HG03159 (cell line): ENCODE data around the gene HSPB8.
"Not testable (repeated sequence)": the region's sequence is repeated elsewhere in the genome, so short reads cannot be mapped to it uniquely, and the experiment has no call there.

ENCODE experiments used
- ATAC-seq: cut with Tn5 transposase; IDR thresholded peaks from one replicate; pipeline ENCODE4 v1.9.1; 2021; ENCODE audit warnings: mild to moderate bottlenecking, moderate library complexity; ENCODE audit not compliant: unreplicated experiment

The HSPB8 gene

GRCh38 chr12:119204671-119205285, 26.0 kb downstream of the HSPB8 start:
- ATAC-seq, result no peak

- ATAC-seq, result no peak
Measured at GRCh38 chr12:119206348-119207062, 27.8 kb downstream of the HSPB8 start.

DNA sequence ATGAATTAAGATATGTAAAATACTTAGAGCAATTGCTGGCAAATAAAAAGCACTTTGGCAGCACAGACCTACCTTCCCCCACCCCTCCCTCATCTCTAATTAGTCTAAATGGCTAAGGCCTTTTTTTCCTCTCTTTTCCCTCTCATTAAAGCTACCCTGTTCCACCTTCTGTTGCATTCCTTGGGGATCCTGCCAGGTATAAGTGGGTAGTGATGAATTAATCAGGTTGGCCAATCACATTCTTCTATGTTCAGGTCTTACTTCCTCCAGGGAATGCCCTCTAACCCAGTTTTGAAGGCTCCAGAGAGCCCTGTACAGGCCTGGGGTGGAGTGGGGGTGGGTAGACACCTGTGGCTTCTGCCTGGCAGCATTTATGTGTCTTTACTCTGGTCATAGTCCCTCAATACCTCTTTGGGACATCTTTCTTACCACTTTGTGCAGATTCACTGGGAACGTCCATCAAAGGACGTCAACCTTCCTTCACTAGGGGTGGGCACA, 28.4 kb downstream of the HSPB8 start:
- ATAC-seq, result no peak

DNA sequence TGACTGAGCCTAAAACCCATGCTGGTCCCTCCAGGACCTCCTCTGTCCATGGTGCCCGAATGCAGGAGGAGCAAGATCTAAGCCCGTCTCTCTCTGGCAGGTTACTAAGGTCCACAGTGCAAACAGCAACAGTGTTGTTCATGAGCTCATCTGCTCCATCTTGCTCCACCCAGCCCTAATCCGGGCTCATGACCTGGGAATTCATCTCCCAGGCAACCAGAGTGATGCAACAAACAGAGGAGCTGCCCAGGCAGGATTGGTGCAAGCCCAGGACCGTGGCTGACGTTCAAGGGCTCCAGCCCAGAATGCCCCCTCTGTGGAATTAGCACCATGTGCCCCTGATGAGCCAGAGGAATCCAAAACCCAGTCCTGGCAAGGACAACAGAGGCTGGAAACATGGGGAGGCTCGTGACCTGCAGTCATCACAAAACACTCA, 29.9 kb downstream of the HSPB8 start:
- ATAC-seq, result no peak

DNA sequence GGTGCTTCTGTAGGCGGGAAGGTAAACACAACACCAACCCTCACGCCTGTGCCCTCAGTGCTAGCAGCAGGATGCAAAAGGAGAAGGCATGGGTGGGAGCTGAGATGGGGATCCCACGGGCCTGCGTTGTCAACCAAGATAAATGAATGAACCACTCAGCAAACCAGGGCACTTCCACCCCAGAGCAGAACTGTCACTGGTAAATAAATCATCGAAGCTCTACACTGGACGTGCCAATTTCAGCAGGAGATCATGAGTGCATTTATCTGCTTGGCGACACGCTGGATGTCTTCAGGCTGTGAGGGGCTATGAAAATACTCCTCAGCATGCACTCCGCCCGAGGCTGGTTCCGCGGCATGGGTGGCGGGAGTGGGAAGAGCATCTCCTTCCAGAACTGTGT, 33.2 kb downstream of the HSPB8 start:
- ATAC-seq, result no peak

DNA sequence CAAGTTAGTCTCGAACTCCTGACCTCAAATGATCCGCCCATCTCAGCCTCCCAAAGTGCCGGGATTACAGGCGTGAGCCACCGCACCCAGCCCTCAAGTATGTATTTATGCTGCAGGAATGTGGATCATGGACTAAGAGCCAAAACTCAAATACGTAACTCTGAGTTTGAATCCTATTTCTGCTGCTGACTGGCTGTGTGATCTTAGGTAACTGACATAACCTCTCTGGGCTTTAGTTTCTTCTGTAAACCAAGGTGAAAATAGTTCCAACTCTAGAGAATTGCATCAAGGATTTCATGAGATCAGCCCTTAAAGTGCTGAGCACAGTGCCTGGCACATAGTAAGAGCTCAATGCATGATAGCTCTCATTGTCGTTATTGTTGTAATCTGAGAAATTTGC, 37.4 kb downstream of the HSPB8 start:
- ATAC-seq, result no peak

DNA sequence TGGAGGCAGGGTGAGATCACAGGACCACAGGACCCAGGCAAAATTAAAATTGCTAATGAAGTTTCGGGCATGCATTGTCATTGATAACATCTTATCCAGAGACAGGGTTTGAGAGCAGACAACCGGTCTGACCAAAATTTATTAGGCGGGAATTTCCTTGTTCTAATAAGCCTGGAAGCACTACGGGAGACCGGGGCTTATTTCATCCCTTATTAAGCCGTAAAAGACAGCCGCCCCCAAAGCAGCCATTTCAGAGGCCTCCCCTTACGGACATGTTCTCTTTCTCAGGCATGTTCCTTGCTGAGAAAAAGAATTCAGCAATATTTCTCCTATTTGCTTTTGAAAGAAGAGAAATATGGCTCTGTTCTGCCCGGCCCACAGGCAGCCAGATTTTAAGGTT, 40.1 kb downstream of the HSPB8 start:
- not testable (repeated sequence) for ATAC-seq

DNA sequence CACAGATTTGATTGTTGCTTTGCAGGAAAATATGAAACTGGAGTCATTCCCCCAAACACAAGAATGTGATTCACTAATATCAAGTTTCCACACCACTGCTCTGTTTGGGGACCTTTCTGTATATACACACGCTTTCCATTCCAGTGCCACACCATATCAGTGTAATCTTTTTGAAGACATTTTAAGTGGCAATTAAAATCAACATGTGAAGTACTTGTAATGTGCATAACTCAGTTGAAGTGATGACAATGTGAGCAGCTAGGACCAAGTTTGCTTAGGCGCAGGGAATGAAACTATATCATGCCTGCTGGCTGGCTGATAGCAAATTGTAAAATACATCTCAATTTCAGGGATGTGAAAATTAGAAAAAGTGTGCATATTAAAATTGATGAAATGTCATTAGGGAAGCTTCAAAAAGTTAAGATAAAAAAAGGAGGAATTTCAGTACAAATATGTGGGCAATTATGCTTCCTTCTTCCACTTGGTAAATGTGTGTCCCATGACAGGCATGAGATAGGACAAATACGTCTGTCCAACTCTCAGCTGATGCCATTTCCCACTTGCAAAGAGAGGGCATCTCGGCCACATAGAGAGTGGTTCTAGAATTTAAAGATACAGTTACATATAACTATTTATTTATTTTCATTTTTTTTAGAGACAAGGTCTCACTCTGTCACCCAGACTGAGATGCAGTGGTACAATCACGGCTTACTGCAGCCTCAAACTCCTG, 43.7 kb downstream of the HSPB8 start:
- no peak for ATAC-seq

- no peak for ATAC-seq
Measured at GRCh38 chr12:119225454-119225853, 46.7 kb downstream of the HSPB8 start.

DNA sequence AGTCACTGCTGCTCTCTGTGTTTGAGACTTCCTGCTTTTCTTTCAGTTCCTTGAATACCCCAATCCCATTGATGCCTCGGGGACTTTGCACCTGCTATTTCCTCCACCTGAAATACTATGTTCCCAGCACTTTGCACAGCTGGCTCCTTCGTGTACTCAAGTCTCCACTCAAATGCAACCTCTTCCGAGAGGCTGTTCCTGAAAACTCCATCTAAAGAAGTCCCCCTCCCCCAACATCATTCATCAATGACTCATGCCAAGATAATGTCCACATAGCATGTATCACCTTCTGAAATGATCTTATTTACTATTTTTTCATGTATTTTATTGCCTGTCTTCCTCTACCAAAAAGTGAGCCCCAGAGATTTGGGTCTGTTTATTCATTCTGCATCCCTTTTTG, 48.6 kb downstream of the HSPB8 start:
- ATAC-seq, result no peak

GRCh38 chr12:119229205-119229604, 50.5 kb downstream of the HSPB8 start:
- no peak for ATAC-seq

DNA sequence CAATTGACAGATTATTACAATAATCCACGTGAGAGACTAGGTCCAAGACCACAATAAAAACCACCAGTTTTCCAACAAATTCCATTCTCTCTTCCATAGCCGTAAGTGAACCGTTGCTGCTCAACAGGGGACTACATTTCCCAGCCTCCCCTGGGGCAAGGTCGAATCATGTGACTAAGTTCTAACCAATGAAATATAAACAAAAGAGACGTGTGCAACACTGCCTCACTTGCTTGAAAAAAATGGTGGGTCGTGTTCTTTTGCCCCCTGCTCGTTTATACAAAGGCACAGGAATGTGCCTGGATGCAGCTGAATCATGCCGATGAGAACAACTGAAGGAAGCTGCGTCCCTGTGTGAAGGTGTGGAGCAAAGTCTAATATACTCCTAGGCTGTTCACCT, 51.1 kb downstream of the HSPB8 start:
- no peak for ATAC-seq

GRCh38 chr12:119230807-119231206, 52.1 kb downstream of the HSPB8 start:
- no peak for ATAC-seq

- no peak for ATAC-seq
Measured at GRCh38 chr12:119231774-119232173, 53.0 kb downstream of the HSPB8 start.

DNA sequence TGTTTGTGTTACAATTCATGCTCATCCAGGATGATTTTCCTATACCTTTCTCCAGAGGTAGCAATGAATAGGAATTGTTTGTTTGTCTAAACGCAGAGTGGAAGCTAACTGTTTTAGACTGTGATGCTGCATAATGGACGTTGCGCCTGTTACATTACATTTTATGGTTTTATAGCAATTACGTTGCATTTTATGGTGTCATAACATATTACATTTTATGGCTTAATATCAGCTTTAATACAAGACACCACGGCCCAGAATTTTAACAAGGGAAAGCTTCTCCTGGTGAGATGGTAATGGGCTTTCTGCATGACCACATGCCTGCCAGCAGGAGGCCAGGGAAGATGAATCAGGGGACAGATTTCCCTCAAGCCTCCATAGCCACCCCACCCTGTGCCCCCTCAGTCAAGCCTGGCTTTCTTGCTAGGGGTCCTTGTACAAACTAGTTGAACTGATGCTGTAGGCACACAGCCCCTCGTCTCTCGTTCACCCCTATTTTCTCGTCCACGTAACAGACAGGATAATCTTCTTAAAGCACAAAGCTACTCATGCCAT, 56.5 kb downstream of the HSPB8 start:
- ATAC-seq, result no peak

GRCh38 chr12:119236372-119236771, 57.6 kb downstream of the HSPB8 start:
- ATAC-seq, result no peak

DNA sequence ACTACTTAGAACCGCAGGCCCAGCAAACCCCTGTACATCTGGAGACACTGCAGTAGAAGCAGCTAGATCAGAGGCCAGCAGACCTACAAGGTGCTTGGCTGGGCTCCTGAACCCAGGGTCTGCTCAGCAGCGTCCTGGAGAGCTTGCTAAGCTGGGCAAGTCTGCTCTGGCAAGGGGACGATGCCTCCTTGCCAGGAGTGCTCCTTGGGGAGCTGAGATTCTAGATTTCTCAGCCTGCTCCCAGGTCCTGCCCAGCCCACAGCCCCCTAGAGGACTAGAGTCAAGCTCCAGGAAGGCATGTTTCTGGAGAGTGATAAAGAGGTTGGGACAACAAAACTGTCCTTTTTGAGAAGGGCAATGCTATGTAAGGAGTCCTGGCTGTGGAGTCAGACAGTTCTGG, 60.3 kb downstream of the HSPB8 start:
- ATAC-seq, result no peak

DNA sequence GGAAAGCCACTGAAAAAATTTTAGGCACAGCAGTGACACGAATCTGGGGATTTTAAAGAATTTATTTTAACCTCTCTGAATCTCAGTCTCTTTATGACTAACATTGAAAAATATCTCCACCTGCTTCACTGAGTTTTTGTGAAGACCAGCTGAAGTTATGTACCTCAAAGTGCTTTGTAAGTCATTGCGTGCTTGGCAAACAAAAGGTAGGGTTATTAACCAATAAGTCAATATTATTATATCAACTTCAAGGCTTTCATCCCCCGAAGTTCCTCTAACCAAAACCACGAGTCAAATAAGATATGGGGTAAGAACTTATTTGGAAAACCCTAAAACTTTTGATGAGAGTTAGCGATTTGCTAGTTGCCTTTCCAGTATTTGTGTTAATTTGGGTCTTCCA, 62.3 kb downstream of the HSPB8 start:
- no peak for ATAC-seq

GRCh38 chr12:119241580-119242169, 62.9 kb downstream of the HSPB8 start:
- ATAC-seq, result no peak
